ENCODE results near the gene KCNJ4.

DNA sequence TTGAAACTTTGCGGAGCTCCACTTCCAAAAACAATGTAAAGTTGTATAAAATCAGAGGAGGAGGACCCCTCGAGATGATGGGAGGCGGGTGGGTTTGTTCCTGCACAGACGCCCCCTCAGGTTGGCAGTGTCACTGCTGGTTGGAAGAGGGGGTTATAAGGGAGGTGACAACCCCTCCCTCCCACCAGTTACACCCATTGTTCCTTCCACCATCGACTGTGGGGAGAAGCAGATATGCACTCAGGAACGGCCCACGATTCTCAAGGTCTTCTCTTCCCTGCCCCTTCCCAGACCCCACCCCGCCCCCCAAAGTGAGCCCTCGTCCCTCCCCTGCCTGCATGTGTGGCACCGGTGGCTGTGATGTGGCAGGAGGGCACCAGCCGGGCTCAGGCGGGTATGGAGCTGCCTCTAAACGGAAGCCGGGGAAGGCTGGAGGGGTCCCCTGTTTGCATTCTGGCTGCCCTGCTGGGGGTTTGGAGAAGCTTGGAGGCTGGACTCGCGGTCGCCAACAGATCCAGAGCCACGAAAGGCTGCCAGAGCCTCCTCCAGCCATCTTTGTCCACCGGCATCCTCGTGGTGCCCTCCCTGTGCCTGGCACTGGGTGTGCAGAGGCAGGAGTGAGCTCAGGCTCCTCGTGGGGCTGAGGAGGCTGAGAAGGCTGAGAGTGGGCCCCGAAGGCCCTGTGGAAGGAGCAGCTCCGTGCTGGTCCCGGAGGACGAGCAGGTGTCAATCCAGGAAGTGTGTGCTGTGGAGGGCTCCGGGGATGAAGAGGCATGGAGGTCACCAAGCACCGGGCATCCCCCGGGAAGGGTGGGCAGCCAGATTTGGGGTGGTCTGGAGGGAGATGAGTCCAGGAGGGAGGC is 13.7 kb upstream of the KCNJ4 start:
- no peak for TF ChIP-seq POLR2A (IDR thresholded peaks at IDR 0.05; ENCODE audit: low read depth)
- TF ChIP-seq, protein P1, sequence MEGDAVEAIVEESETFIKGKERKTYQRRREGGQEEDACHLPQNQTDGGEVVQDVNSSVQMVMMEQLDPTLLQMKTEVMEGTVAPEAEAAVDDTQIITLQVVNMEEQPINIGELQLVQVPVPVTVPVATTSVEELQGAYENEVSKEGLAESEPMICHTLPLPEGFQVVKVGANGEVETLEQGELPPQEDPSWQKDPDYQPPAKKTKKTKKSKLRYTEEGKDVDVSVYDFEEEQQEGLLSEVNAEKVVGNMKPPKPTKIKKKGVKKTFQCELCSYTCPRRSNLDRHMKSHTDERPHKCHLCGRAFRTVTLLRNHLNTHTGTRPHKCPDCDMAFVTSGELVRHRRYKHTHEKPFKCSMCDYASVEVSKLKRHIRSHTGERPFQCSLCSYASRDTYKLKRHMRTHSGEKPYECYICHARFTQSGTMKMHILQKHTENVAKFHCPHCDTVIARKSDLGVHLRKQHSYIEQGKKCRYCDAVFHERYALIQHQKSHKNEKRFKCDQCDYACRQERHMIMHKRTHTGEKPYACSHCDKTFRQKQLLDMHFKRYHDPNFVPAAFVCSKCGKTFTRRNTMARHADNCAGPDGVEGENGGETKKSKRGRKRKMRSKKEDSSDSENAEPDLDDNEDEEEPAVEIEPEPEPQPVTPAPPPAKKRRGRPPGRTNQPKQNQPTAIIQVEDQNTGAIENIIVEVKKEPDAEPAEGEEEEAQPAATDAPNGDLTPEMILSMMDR (IDR thresholded peaks at IDR 0.05): no peak

Measured in esophagus muscularis mucosa (tissue), 3 donors.